HCT116 (cell line): ENCODE measurements around the gene WDR90. TPM values are rescaled to one million over a fixed set of nuclear protein-coding genes. Genes with fewer than 3 reads are reported as not detected.

Experiments
- ATAC-seq: fragments of 200-7000 bp; cut with Tn5 transposase; 2 replicates; pipeline ENCODE4 v1.9.1; 2020; ENCODE audit warnings: mild to moderate bottlenecking, moderate library complexity
- BruUV-seq: library from RNA; stranded (reverse); fragments of 400-500 nt; replicated peaks from 2 replicates; lab custom pipeline; 2021; lab: Mats Ljungman, UMichigan
- CTCF ChIA-PET: fragments of 300-600 bp; sonication (Branson Sonifier 250); formaldehyde crosslinking; loops from one replicate; lab custom pipeline; 2021; ENCODE audit warnings: antibody characterized with exemption; lab: Charles Lee
- POLR2A ChIA-PET: fragments of 300-600, 350-600 bp; sonication (Branson Sonifier 250); formaldehyde crosslinking; loops from one replicate; lab custom pipeline; 2021; ENCODE audit warnings: antibody characterized with exemption; lab: Charles Lee
- RAD21 ChIA-PET, 2 experiments: fragments of 300-600 bp; sonication (Branson Sonifier 250); formaldehyde crosslinking; loops; one replicate each; lab custom pipeline; 2023; ENCODE audit warnings: low total read pairs in 2 of 2; ENCODE audit not compliant: uncharacterized antibody in 2 of 2, unreplicated experiment in 2 of 2, low non-redundant PET in 1 of 2; lab: Charles Lee
- DNase-seq: peaks from one replicate; pipeline ENCODE4 v3.0.0-alpha.2; 2010; ENCODE audit warnings: low read depth, low spot score
- H2AFZ ChIP-seq: fragments of 200-600 bp; shearing (Covaris generic), sonication (generic); 2 replicates; pipeline ENCODE4 v1.6.1; 2017; ENCODE audit warnings: low read depth, mixed run types, mixed read lengths, antibody characterized with exemption, low read length; ENCODE audit not compliant: poor library complexity, severe bottlenecking
- H3K27ac ChIP-seq: 2 replicates; pipeline ENCODE4 v1.5.1; 2012; ENCODE audit warnings: low read depth, low read length
- H3K27me3 ChIP-seq: fragments of 200-600 bp; sonication (generic); 2 replicates; pipeline ENCODE4 v1.6.1; 2016; ENCODE audit warnings: mixed run types, low read length, mixed read lengths; ENCODE audit not compliant: insufficient read depth
- H3K36me3 ChIP-seq, 2 experiments: fragments of 200-500 bp in 1 of 2; fragments of 200-600 bp in 1 of 2; sonication (Bioruptor generic) in 1 of 2; sonication (generic) in 1 of 2; 2 replicates each; pipeline versions ENCODE4 v1.5.1 to v1.6.1; 2014 to 2016; ENCODE audit warnings: low read length in 2 of 2, inconsistent platforms in 1 of 2, mixed read lengths in 1 of 2, mixed run types in 1 of 2; ENCODE audit not compliant: insufficient read depth in 2 of 2, control insufficient read depth in 1 of 2
- H3K4me1 ChIP-seq, 2 experiments: fragments of 200-600 bp in 1 of 2; sonication (generic) in 1 of 2; 2 replicates each; pipeline versions ENCODE4 v1.5.1 to v1.6.1; 2012 to 2017; ENCODE audit warnings: low read length in 2 of 2, inconsistent platforms in 1 of 2, mild to moderate bottlenecking in 1 of 2, mixed read lengths in 1 of 2, mixed run types in 1 of 2, moderate library complexity in 1 of 2; ENCODE audit not compliant: insufficient read depth in 2 of 2, control insufficient read depth in 1 of 2
- H3K4me2 ChIP-seq: fragments of 200-600 bp; sonication (generic); 2 replicates; pipeline ENCODE4 v1.6.1; 2017; ENCODE audit warnings: mixed run types, low read length, mixed read lengths
- H3K4me3 ChIP-seq, 2 experiments: fragments of 200-600 bp in 1 of 2; sonication (generic) in 1 of 2; replicated peaks in 1 of 2; 2 replicates each; pipeline ENCODE4 v1.5.1; 2011 to 2016; ENCODE audit warnings: low read length in 2 of 2, control low read depth in 1 of 2, low read depth in 1 of 2, mild to moderate bottlenecking in 1 of 2, mixed read lengths in 1 of 2, mixed run types in 1 of 2
- H3K79me2 ChIP-seq: fragments of 200-600 bp; sonication (generic); 2 replicates; pipeline ENCODE4 v1.6.1; 2017; ENCODE audit warnings: mild to moderate bottlenecking, mixed run types, low read length, moderate library complexity, mixed read lengths; ENCODE audit not compliant: insufficient read depth
- H3K9ac ChIP-seq: fragments of 200-600 bp; sonication (generic); 2 replicates; pipeline ENCODE4 v1.6.1; 2016; ENCODE audit warnings: low read length, mixed read lengths
- H3K9me2 ChIP-seq: fragments of 200-600 bp; sonication (generic), shearing (Covaris generic); 2 replicates; pipeline ENCODE4 v1.6.1; 2017; ENCODE audit warnings: mixed run types, mild to moderate bottlenecking, moderate library complexity; ENCODE audit not compliant: insufficient read depth
- H3K9me3 ChIP-seq, 2 experiments: fragments of 200-500 bp in 1 of 2; fragments of 200-600 bp in 1 of 2; sonication (Bioruptor generic) in 1 of 2; sonication (generic) in 1 of 2; 2 replicates each; pipeline ENCODE4 v1.6.1; 2014 to 2017; ENCODE audit warnings: low read length in 2 of 2, mixed read lengths in 2 of 2, inconsistent platforms in 1 of 2, low read depth in 1 of 2, mild to moderate bottlenecking in 1 of 2, mixed run types in 1 of 2, moderate library complexity in 1 of 2; ENCODE audit not compliant: control insufficient read depth in 1 of 2, insufficient read depth in 1 of 2
- H4K20me1 ChIP-seq: fragments of 200-600 bp; sonication (generic), shearing (Covaris generic); 2 replicates; pipeline ENCODE4 v1.6.1; 2017; ENCODE audit warnings: mixed run types, mild to moderate bottlenecking, moderate library complexity; ENCODE audit not compliant: insufficient read depth
- CEBPB ChIP-seq: IDR thresholded peaks from 2 replicates; pipeline ENCODE4 v1.6.1; 2012; ENCODE audit warnings: low read depth
- ELF1 ChIP-seq: IDR thresholded peaks from 2 replicates; pipeline ENCODE4 v1.6.1; 2012; ENCODE audit warnings: low read depth, borderline replicate concordance
- EZH2phosphoT487 ChIP-seq: fragments of 200-600 bp; IDR thresholded peaks from 2 replicates; pipeline ENCODE4 v1.6.1; 2018; ENCODE audit warnings: antibody characterized with exemption, borderline replicate concordance
- FOSL1 ChIP-seq: IDR thresholded peaks from 2 replicates; pipeline ENCODE4 v1.6.1; 2012; ENCODE audit warnings: low read depth
- POLR2A ChIP-seq: IDR thresholded peaks from 2 replicates; pipeline ENCODE4 v1.7.0; 2011; ENCODE audit warnings: borderline replicate concordance; ENCODE audit not compliant: insufficient read depth, insufficient read length; ENCODE audit errors: extremely low read depth
- RAD21 ChIP-seq: IDR thresholded peaks from 2 replicates; pipeline ENCODE4 v1.6.1; 2012; ENCODE audit warnings: low read depth, mild to moderate bottlenecking
- SIN3A ChIP-seq: IDR thresholded peaks from 2 replicates; pipeline ENCODE4 v1.6.1; 2012; ENCODE audit warnings: low read depth
- TCF7L2 ChIP-seq: IDR thresholded peaks from 2 replicates; pipeline ENCODE4 v1.7.0; 2011; ENCODE audit warnings: borderline replicate concordance, inconsistent platforms; ENCODE audit not compliant: insufficient read depth, insufficient read length; ENCODE audit errors: extremely low read depth
- YY1 ChIP-seq: IDR thresholded peaks from 2 replicates; pipeline ENCODE4 v1.6.1; 2011; ENCODE audit warnings: low read length, low read depth, moderate library complexity, mild to moderate bottlenecking; ENCODE audit not compliant: insufficient replicate concordance; ENCODE audit errors: extremely low read depth
- ZBTB33 ChIP-seq: IDR thresholded peaks from 2 replicates; pipeline ENCODE4 v1.6.1; 2011; ENCODE audit warnings: mild to moderate bottlenecking, low read length, moderate library complexity; ENCODE audit not compliant: insufficient replicate concordance; ENCODE audit errors: extremely low read depth
- ZFX ChIP-seq: fragments of 450-650 bp; IDR thresholded peaks from 2 replicates; pipeline ENCODE4 v1.6.1; 2017
- ZNF274 ChIP-seq: fragments of 200-500 bp; sonication (Bioruptor generic); IDR thresholded peaks from 2 replicates; pipeline ENCODE4 v1.6.1; 2014; ENCODE audit warnings: mild to moderate bottlenecking, low read depth, low read length, inconsistent platforms
- intact Hi-C: fragments of 100-400 bp; cut with micrococcal nuclease; formaldehyde crosslinking; loops from 2 replicates; pipeline ENCODE4 v1.10.0; 2022
- total RNA-seq: library from RNA; stranded (reverse); gene quantifications from one replicate; pipeline ENCODE4 v1.2.1, GENCODE V29; 2021; ENCODE audit not compliant: unreplicated experiment
- TF ChIP-seq, protein P1 (sequence below): IDR thresholded peaks from 2 replicates; pipeline ENCODE4 v1.6.1; 2012

WDR90 gene
- total RNA-seq, 1 experiment from 2014 or later: 73.7 TPM

DNA sequence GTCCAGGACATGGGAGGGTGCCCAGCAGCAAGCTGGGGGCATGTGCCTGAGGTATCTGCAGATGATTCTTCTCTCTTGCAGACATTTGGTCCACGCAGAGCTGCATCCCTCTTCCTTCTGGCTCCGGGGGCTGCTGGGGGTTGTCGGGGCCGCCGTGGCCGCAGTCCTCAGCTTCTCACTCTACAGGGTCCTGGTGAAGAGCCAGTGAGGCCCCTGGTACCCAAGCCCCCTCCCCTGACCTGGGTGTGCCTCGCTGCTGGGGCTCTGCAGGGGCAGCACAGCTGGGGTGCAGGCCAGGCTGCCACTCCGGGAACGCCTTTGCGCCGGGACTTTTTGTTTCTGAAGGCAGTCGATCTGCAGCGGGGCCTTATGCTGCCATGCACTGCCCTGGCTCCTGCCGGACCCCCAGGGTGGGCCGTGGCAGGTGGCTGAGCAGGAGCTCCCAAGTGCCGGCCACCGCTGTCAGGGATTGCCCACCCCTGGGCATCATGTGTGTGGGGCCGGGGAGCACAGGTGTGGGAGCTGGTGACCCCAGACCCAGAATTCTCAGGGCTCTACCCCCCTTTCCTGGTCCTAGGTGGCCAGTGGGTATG, 24.3 kb downstream of the WDR90 start:
- DNase-seq (no peak), ATAC-seq (no peak)
- BruUV-seq: TSS peak; percentile 21
- no peak overlapping the region for H3K4me3 ChIP-seq
- H4K20me1 ChIP-seq: no peaks in the 10 kb centered on the region
- intact Hi-C loops: no loop called here
- H3K9me2 ChIP-seq: no peaks in the 10 kb centered on the region
- no peak overlapping the region for H2AFZ ChIP-seq
- no peak overlapping the region for H3K4me2 ChIP-seq
- H3K36me3 ChIP-seq: peaks cover 0 to 4% of the 10 kb centered on the region in 2 experiments; a peak in 1 of 4 replicates
- ChIA-PET CTCF (no interaction called here), RAD21 (no interaction called here), POLR2A (no interaction called here)
- H3K9ac ChIP-seq: no peak overlapping the region
- H3K27me3 ChIP-seq: no peaks in the 10 kb centered on the region
- peaks cover 0 to 5% of the 10 kb centered on the region in 2 experiments; a peak in 1 of 4 replicates for H3K4me1 ChIP-seq
- no peak overlapping the region for H3K27ac ChIP-seq
- H3K79me2 ChIP-seq: peaks cover 21% of the 10 kb centered on the region
- no peak for TF ChIP-seq FOSL1
- no peak for TF ChIP-seq ZNF274
- TF ChIP-seq TCF7L2: no peak
- TF ChIP-seq RAD21: no peak
- no peak for TF ChIP-seq CEBPB
- TF ChIP-seq ZFX: no peak
- no peak for TF ChIP-seq POLR2A
- no peaks in the 10 kb centered on the region for H3K9me3 ChIP-seq

DNA sequence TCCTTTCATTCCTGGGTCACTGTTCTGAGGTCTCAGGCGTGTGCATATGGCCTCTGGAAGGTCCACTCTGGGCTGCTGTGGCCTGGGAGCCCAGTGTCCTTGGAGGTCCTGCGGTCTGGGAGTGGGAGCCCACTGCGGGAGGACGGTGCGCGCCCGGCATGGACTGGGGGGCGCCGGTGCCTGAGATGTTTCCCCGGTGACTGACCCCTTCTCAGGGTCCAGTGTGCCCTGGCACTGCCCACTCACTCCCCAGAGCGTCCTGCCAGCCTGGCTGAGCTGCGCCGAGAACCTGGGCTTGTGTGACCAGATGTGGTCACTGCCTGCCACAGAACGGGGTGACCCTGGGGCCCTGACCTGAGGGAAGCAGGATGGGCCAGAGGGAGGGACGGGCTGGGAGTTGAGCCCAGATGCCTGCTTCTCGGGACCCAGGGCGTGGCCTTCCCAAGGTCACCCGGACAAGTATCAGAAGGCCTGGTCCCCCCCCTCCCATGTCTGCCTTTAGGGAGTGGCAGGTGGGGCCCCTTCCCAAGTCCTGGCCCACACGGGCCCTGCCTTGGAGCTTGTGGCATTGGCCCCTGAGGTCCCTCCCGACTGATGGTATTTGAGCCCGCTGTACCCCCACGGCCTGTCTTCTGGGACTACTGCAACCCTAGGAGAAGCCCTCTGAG, 25.2 kb downstream of the WDR90 start:
- RAD21 ChIA-PET: no interaction called here
- H3K4me2 ChIP-seq: no peak overlapping the region
- DNase-seq (no peak), ATAC-seq (no peak)
- H3K9me3 ChIP-seq: no peaks in the 10 kb centered on the region
- no TSS peak for BruUV-seq
- peaks cover 12% of the 10 kb centered on the region for H3K79me2 ChIP-seq
- CTCF ChIA-PET: no interaction called here
- H2AFZ ChIP-seq: no peak overlapping the region
- no peak overlapping the region for H3K27ac ChIP-seq
- H3K36me3 ChIP-seq: peaks cover 0 to 4% of the 10 kb centered on the region in 2 experiments; a peak in 1 of 4 replicates
- no peak overlapping the region for H3K4me3 ChIP-seq
- H3K9me2 ChIP-seq: no peaks in the 10 kb centered on the region
- no peaks in the 10 kb centered on the region for H4K20me1 ChIP-seq
- TF ChIP-seq ELF1: no peak
- no peak for TF ChIP-seq ZBTB33
- TF ChIP-seq, protein P1, sequence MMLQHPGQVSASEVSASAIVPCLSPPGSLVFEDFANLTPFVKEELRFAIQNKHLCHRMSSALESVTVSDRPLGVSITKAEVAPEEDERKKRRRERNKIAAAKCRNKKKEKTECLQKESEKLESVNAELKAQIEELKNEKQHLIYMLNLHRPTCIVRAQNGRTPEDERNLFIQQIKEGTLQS: no peak
- TF ChIP-seq SIN3A: no peak
- no peak for TF ChIP-seq EZH2phosphoT487
- TF ChIP-seq CEBPB: no peak
- no peak for TF ChIP-seq YY1
- no peak overlapping the region for H3K9ac ChIP-seq
- peaks cover 0 to 6% of the 10 kb centered on the region in 2 experiments; a peak in 1 of 4 replicates for H3K4me1 ChIP-seq
- POLR2A ChIA-PET: no interaction called here
- intact Hi-C loops: no loop called here
- H3K27me3 ChIP-seq: no peaks in the 10 kb centered on the region
